ENCODE data around the gene SMOC1. TPM values are rescaled to one million over a fixed set of nuclear protein-coding genes. Genes with fewer than 3 reads are reported as not detected.

Gene SMOC1
- total and polyA plus RNA-seq, 2 of the 8 experiments (the other 6 are each of a cell fraction or from before 2014, with no cell fraction given): 1.6 to 2.4 TPM

GRCh38 chr14:70034257-70034656 is 155.0 kb downstream of the SMOC1 start (continued):
- TF ChIP-seq E2F6 (IDR thresholded peaks at IDR 0.05) (no peak), TBP (IDR thresholded peaks at IDR 0.05; ENCODE audit: low read depth, low read length) (no peak), BCL11A (IDR thresholded peaks at IDR 0.05; ENCODE audit: low read depth in 2 of 2, low read length in 2 of 2) (no peak), SAP30 (IDR thresholded peaks at IDR 0.05; ENCODE audit: insufficient read depth, insufficient replicate concordance, low read length) (no peak), RNF2 (IDR thresholded peaks at IDR 0.05; ENCODE audit: borderline replicate concordance, low read depth, low read length, missing control alignments, poor library complexity, severe bottlenecking) (no peak), JUN (IDR thresholded peaks at IDR 0.05; ENCODE audit: low read depth, low read length) (no peak), TCF12 (IDR thresholded peaks at IDR 0.05; ENCODE audit: low read depth, low read length) (no peak), CBX8 (IDR thresholded peaks at IDR 0.05; ENCODE audit: borderline replicate concordance, low read depth, low read length) (no peak)

Data from H1 (cell line).